ENCODE measurements around the gene GNAS-AS1.
"Not testable (repeated sequence)": the region's sequence is repeated elsewhere in the genome, so short reads cannot be mapped to it uniquely, and the experiment has no call there.

Gene GNAS-AS1

DNA sequence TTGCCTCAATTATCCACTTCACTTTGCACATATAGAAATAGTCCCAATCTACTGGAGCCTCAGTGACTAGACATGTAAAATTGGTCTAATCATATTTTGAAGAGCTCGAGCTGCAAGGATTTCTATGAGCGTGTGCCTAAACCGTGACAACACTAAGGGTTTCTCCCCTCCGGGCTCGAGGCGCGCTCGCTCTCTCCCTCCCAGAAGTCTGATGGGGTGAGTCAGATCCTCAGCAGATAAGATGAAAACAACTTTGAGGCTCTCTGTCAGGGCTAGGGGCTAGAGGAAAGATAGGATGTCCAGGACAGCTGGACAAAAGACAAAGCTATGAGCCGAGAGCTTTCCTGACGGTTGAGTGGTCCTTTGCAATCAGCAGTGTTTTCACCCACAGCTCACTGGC, 16.8 kb downstream of the GNAS-AS1 start:
- no peak for DNase-seq

DNA sequence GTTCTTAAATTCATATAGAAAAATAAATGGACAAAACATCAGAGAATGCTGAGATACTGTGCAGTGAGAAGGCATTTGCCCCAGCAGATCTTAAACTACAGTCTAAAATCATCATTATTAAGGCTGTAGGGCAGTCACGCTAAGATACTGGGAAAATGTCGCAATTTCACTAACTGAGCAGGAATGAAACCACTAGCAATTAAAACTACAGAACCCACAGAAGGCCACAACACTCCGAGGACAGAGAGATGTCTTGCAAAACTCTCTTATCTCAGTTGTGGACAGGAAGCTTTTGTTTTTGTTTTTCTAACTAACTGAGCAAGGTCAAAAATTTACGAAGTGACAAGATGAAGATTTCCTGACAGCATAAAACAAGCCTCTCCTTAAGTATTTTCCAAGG, 18.2 kb downstream of the GNAS-AS1 start:
- no peak for DNase-seq

GRCh38 chr20:58829531-58829941, 21.2 kb downstream of the GNAS-AS1 start:
- no peak for DNase-seq

GRCh38 chr20:58828804-58829203, 21.9 kb downstream of the GNAS-AS1 start:
- DNase-seq = not testable (repeated sequence)

GRCh38 chr20:58828136-58828535, 22.6 kb downstream of the GNAS-AS1 start:
- no peak for DNase-seq

DNA sequence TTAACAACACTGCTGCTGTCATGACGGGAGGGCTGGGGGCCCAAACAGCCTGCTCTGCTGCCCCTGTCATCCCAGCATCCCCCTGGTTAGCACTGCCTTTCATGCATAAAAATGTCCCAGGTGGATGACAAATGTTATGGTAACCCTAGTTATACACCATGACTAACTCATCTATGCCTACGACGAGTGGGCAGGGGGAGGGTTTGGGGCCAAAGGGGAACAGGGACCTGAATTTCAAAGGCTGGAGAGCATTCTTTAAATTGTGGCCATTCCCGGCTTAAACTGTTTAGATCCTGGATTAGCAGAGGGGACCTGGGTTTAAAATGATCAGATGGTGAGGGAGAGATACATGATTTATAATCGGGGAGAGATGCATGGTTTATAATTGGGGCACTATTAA, 24.4 kb downstream of the GNAS-AS1 start:
- DNase-seq = no peak

DNA sequence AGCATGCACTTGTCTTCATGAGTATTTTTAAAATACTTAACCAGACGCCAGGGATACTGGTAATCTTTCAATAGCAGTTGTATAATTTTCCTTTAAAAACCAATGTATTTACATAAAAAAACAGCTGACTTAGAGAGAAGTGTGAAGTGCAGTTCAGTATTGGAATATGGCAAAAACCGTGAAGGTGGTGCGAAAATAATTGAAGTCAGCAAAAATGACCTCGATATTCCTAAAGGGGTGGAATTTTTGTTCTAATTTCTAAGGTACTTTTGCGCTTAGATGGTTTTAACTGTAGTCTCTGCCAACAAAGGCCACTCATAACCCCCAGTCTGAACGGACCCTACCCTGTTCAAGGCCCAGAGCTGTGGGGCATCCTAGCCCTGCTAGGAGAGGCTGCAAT, 25.3 kb downstream of the GNAS-AS1 start:
- DNase-seq = no peak

- no peak for DNase-seq
Measured at GRCh38 chr20:58824843-58825242, 25.9 kb downstream of the GNAS-AS1 start.

DNA sequence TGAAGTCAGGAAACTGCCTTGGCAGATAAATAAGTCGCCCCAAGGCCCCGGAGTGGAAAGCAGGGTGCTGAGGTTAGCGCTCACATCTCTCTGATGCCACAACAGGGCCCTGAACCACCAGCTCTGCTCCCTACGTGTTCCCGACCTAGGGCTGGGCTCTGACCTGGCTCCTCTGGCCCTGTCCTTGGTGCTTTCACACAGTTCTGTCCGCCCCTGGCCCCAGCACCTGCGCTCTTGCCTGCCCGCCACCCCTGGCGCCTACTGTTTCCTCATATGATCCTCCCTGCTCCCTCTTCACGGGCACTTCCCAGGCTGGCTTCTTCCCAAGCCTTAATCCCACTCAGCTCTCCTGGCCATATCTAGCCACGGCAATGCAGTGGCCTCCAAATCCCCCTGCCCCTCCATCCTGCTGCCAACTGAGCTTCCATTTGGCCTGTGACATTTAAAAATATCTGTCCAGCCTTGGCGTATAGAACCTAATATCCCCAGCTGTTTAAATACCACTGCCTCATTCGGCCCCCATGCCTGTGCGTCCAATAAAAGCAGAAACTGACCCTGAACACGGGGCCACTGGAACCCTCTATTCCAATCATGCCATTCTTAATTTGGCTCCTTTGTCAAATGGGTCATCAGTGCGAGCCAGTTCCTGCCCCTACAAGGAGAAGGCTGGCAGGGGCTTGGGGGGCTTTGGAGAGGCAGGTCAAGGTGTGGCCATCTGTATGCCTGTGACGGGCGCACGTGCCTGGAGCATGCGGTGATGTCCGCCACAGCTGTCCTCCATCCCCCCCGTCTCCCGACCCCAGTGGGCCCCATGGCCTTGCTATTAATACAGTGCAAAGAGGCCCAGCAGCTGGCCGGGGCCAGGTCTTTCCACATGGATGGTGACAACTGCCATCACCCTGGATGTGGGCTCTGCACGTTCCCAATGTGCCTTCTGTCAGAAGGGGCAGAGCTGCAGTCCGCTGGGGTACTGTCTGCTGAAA, 27.7 kb downstream of the GNAS-AS1 start:
- no peak for DNase-seq

DNA sequence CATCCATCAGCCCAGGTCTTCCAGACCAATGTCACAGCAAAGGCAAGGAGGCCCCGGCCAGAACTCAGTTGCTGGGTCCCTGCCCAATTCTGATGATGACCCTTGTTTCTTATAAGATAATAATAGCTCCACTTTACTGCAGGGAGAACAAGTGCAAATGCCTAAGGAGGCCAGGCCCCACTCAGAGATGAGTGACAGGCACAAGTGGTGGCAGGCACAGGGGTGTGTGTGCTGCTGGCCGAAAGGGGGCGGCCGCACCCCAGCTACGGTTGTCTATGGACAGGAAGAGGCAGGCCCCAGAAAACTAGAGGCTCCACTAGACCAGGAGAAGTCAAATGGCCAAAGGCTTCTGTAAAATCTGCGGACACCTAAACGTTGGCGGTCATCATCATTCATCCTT, 28.6 kb downstream of the GNAS-AS1 start:
- no peak for DNase-seq

DNA sequence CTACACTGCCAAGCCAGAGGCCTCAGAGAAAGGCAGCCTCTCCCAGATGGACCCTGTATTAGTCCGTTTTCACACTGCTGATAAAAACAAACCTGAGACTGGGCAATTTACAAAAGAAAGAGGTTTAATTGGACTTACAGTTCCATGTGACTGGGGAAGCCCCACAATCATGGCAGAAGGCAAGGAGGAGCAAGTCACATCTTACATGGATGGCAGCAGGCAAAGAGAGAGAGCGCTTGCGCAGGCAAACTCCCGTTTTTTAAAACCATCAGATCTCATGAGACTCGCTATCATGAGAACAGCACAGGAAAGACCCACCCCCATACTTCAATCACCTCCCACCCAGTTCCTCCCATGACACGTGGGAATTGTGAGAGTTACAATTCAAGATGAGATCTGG, 30.2 kb downstream of the GNAS-AS1 start:
- not testable (repeated sequence) for DNase-seq

DNA sequence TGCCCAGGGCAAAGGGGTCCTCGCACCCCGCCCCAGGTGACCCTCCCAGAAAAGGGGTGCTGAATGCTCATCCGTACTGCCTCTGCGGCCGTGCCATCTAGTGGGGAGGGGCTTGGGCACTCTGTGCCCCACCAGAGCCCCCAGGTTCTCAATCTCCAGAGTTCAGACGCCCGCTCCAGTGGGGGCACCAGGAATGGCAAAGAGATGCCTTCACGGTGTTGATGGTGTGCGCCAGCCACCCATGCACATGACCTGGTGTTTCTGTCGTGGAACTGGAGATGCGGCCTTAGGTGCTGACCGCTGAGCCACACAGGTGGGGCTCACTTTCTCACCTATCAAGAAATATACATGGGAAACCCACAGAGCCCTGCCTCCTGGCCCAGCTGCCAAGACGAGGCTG, 30.8 kb downstream of the GNAS-AS1 start:
- no peak for DNase-seq

- peak; percentile 84 for DNase-seq
Measured at GRCh38 chr20:58818586-58819285, 32.0 kb downstream of the GNAS-AS1 start.

DNA sequence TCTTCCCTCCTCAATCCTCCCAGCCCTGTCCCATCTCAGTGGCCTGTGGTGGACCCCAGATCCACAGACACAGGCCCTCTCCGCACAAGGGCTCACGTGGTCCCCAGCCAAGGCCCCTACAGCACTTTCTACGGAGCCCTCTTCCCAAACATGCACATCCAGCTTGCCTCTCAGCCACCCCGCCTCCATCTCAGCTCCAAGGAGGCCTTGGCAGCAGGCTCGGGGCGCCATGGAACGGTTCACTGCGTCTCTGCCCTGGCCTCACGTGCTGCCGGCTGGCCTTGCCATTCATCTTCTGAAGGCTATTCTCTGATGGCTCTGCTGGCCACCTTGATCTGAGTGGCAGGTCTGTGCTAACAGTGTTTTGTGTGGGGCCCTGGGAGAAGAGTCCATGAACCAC, 33.0 kb downstream of the GNAS-AS1 start:
- DNase-seq = no peak

DNA sequence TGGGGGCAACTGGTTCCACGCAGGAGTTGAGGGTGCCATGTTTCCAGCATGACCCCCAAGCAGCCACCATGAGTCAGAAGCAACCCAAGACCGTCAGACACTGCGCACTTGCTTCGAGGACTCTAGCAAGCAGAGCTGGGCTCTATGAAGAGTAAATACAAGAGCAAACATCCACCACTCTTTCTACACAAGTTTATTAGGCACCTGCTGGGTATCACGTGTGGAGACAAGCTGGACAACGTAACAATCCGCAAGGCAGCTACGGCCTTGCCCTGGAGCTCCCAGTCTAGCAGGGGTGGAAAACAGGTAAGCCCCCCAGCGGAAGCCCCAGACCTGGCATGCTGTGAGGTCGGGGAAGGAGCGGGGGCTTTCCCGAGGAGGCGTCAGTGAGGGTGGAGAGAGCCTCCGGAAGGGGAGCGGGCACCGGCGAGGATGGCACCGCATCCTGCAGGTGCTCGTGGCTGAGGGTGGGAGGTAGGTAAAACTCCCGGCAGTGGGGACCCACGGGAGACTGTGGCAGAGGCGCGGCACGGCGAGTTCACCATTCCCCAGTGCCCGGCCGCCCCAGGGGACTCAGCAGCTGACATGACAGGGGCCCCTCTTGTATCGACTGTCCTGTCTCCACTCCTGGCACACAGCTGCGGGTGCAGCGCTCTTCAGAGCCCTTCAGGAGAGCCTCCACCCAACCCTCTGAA, 33.6 kb downstream of the GNAS-AS1 start:
- DNase-seq = no peak

GRCh38 chr20:58816051-58816450, 34.7 kb downstream of the GNAS-AS1 start:
- DNase-seq = no peak

DNA sequence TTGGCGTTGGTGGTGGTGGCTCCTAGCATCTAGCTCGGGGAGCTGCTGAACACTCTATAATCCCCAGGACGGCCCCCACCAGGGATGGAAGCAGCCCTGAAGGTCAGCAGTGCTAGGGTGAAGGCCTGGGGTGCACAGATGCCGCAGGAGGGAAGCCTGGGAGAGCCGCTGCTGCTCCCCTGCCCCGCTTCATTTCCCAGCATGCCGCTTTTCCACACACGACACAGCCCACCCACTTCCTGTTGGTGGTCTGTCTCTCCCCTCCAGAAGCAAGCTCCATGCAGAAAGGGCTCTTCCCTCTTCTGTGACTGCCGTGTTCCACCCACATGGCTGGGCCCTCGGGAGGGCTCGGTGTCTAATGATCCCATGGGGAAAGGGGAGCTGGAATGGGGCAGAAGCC, 35.3 kb downstream of the GNAS-AS1 start:
- DNase-seq = no peak

GRCh38 chr20:58813369-58813768, 37.3 kb downstream of the GNAS-AS1 start:
- DNase-seq = no peak

DNA sequence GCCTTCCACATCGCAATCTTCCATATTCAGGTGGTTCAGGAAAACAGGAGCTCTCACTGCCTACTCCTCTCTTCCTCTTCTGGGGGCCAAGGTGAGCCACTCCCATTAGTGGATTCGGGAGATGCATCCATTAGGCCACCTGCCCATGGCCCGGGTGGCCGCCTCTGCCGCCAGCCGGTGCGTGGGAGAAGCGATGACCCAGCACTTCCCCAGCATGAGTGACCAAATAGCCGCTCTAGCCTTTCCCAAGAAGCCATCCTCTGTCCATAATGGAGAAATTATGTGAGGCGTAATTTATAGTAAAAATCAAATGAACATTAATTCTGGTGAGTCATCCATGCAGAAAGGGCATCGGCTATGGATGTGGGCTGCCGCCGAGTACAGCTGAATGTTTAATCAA, 39.4 kb downstream of the GNAS-AS1 start:
- DNase-seq = no peak

- no peak for DNase-seq
Measured at GRCh38 chr20:58810879-58811250, 39.8 kb downstream of the GNAS-AS1 start.

GRCh38 chr20:58810116-58810878, 40.4 kb downstream of the GNAS-AS1 start:
- peak; percentile 61 for DNase-seq

GRCh38 chr20:58808271-58809046, 42.2 kb downstream of the GNAS-AS1 start:
- no peak for DNase-seq

Measured in stimulated activated CD8-positive, alpha-beta memory T cell treated with anti-CD3 and anti-CD28 coated beads, Interleukin-4, amount 100 ng/mL, for 48 hours (primary cell).